Naive thymus-derived CD4-positive, alpha-beta T cell (primary cell): ENCODE results near the gene FAM168A. TPM values are rescaled to one million over a fixed set of nuclear protein-coding genes. Genes with fewer than 3 reads are reported as not detected.

Source experiments
- ATAC-seq: fragments of 150-1000 bp; cut with Tn5 transposase; 2 replicates; pipeline ENCODE4 v1.10.0; 2021; ENCODE audit warnings: mild to moderate bottlenecking, moderate library complexity
- CTCF ChIA-PET: fragments of 350-600 bp; sonication (Branson Sonifier 250); formaldehyde crosslinking; loops from one replicate; lab custom pipeline; 2021; ENCODE audit warnings: antibody characterized with exemption; lab: Charles Lee
- POLR2A ChIA-PET: fragments of 350-600 bp; sonication (Branson Sonifier 250); formaldehyde crosslinking; loops from one replicate; lab custom pipeline; 2021; ENCODE audit warnings: antibody characterized with exemption, inconsistent platforms; lab: Charles Lee
- DNase-seq, 9 donors: peaks; one replicate each; pipeline versions ENCODE4 v3.0.0 to v3.0.0-alpha.2; 2020 to 2022; ENCODE audit warnings: mixed read lengths in 1 of 9
- H3K27ac ChIP-seq: one replicate; pipeline ENCODE4 v1.7.0; 2013; ENCODE audit warnings: mild to moderate bottlenecking, low read depth, low read length, moderate library complexity
- H3K27me3 ChIP-seq, 2 donors: one replicate each; pipeline ENCODE4 v1.7.0; 2013; ENCODE audit warnings: low read length in 2 of 2, mild to moderate bottlenecking in 2 of 2, moderate library complexity in 2 of 2; ENCODE audit not compliant: control insufficient read depth in 2 of 2, insufficient read depth in 2 of 2
- H3K36me3 ChIP-seq, 3 experiments: 1 replicate in 2 of 3; 2 replicates in 1 of 3; pipeline ENCODE4 v1.7.0; 2013; ENCODE audit warnings: low read length in 3 of 3, mild to moderate bottlenecking in 3 of 3, moderate library complexity in 1 of 3; ENCODE audit not compliant: insufficient read depth in 3 of 3, control insufficient read depth in 2 of 3
- H3K4me1 ChIP-seq, 2 donors: one replicate each; pipeline ENCODE4 v1.7.0; 2013; ENCODE audit warnings: low read length in 2 of 2, mild to moderate bottlenecking in 2 of 2, moderate library complexity in 1 of 2; ENCODE audit not compliant: control insufficient read depth in 2 of 2, insufficient read depth in 2 of 2
- H3K4me3 ChIP-seq: 2 replicates; pipeline ENCODE4 v1.7.0; 2013; ENCODE audit warnings: mild to moderate bottlenecking, low read length
- H3K9me3 ChIP-seq, 3 experiments: 1 replicate in 2 of 3; 2 replicates in 1 of 3; pipeline ENCODE4 v1.7.0; 2013; ENCODE audit warnings: low read length in 3 of 3; ENCODE audit not compliant: control insufficient read depth in 2 of 3
- H3K27ac Mint-ChIP-seq, 9 donors: one replicate each; pipeline ENCODE4 v1.8.0; 2020 to 2022; ENCODE audit warnings: mixed read lengths in 9 of 9, mild to moderate bottlenecking in 8 of 9, moderate library complexity in 5 of 9, inconsistent platforms in 2 of 9
- H3K27me3 Mint-ChIP-seq, 5 donors: one replicate each; pipeline ENCODE4 v1.8.0; 2021 to 2022; ENCODE audit warnings: mixed read lengths in 5 of 5, mild to moderate bottlenecking in 1 of 5
- H3K36me3 Mint-ChIP-seq, 5 donors: one replicate each; pipeline ENCODE4 v1.8.0; 2020 to 2022; ENCODE audit warnings: mixed read lengths in 5 of 5, mild to moderate bottlenecking in 3 of 5, inconsistent platforms in 1 of 5
- H3K4me1 Mint-ChIP-seq, 7 donors: one replicate each; pipeline ENCODE4 v1.8.0; 2020 to 2022; ENCODE audit warnings: mixed read lengths in 7 of 7, mild to moderate bottlenecking in 3 of 7, inconsistent platforms in 1 of 7
- H3K4me3 Mint-ChIP-seq, 10 donors: one replicate each; pipeline ENCODE4 v1.8.0; 2020 to 2022; ENCODE audit warnings: mild to moderate bottlenecking in 10 of 10, mixed read lengths in 10 of 10, moderate library complexity in 6 of 10, inconsistent platforms in 2 of 10
- H3K9me3 Mint-ChIP-seq, 11 donors: one replicate each; pipeline ENCODE4 v1.8.0; 2020 to 2022; ENCODE audit warnings: mixed read lengths in 11 of 11, mild to moderate bottlenecking in 4 of 11, inconsistent platforms in 1 of 11, moderate library complexity in 1 of 11
- intact Hi-C, 2 donors: fragments of 100-400 bp; cut with micrococcal nuclease; formaldehyde crosslinking; loops; one replicate each; pipeline ENCODE4 v1.15.1; 2023
- polyA plus RNA-seq, 2 donors: library from polyadenylated mRNA; unstranded; fragments of 300-500 nt; fragmentation: Illumina TruSeq; gene quantifications; one replicate each; pipeline ENCODE4 v1.2.3, GENCODE V29; 2021
- total RNA-seq, 6 experiments: library from RNA in 5 of 6; stranded (reverse) in 5 of 6; gene quantifications; 1 replicate in 5 of 6; 2 replicates in 1 of 6; pipeline ENCODE4 v1.2.3 and lab custom pipeline; 2021 to 2026

The FAM168A gene
- total and polyA plus RNA-seq, 7 experiments from 2014 or later, result 3.3 to 33.0 (median 23.1) TPM

DNA sequence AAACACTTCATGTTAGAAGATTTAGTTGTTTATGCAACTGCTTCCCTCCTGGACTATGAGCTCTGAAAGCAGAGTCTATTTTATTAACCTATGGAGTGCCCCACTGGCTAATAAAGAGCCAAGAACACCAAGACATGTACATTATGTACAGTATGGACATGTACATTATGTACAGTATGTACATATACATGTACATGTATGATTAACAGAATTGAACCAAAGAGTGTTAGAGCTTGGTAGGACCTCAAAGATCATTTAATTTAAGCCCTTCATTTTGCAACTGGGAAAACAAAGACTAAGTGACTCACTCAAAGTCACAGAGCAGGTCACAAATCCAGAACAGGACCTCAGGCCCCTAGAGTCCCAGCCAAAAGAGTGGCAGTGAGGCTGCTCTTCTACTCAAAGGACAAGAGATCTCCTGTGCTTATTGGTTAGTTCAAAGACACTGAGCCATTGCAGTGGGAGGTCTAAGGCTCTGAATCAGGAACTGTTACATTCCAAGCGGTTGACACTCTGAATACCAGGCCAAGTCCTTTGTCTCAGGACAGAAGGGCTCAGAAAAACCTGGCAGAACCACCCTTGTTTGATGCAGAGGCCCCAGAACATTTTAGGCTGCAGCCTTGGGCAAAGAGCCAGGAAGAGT, 103.8 kb downstream of the FAM168A start:
- ChIA-PET CTCF (no interaction called here), POLR2A (no interaction called here)
- Mint-ChIP-seq H3K4me1 (peaks cover 2 to 17% (median 9%) of the 10 kb centered on the region in 7 donors), H3K4me3 (no peak overlapping the region), H3K9me3 (peaks cover 0 to 4% (median 0%) of the 10 kb centered on the region in 11 donors), H3K36me3 (peaks cover 0 to 43% (median 28%) of the 10 kb centered on the region in 5 donors), H3K27ac (no peak overlapping the region), H3K27me3 (no peaks in the 10 kb centered on the region)
- Histone ChIP-seq H3K27ac (no peak overlapping the region), H3K4me3 (no peak overlapping the region), H3K9me3 (no peaks in the 10 kb centered on the region), H3K36me3 (no peaks in the 10 kb centered on the region), H3K4me1 (no peaks in the 10 kb centered on the region), H3K27me3 (no peaks in the 10 kb centered on the region)
- DNase-seq (no peak), ATAC-seq (no peak)
- intact Hi-C loops, result no loop called here

DNA sequence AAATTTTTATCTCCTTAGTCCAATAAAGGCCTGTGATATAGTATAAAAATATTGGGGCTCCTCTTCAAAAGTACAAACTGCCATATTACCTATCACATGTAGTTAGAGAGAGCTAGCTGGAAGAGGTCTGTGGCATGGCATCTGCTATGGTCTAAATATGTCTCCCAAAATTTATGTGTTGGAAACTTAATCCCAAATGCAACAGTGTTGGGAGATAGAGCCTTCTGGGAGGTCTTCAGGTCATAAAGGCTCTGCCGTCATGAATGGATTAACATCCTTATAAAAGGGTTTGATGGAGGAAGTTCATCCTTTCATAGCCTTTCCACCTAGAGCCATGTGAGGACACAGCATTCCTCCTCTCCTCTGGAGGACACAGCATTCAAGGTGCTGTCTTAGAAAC, 116.3 kb downstream of the FAM168A start:
- CTCF ChIA-PET, result interaction anchor here (0.6 kb wide), 1 partner anchor 23 kb away, joined by 3 read pairs; no protein-coding TSS in a partner anchor
- peaks cover 0 to 21% (median 6%) of the 10 kb centered on the region in 11 donors for H3K9me3 Mint-ChIP-seq

DNA sequence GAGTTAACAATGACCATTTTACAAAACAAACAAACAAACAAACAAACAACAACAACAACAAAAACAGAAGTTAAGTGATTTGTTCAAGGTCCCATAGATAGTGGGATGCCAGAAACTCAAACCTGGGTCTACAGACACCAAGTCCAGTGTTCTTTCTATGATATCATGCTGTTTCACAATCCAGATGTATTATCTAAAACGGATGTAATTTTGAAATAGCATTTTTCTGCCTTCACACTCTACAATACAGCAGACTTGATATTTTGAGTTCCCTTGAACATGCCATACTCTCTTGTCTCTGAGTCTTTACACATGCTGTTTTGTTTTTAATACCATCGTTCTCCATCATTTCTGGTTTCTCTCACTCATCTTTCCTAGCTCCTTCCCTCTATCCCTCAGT, 117.2 kb downstream of the FAM168A start:
- H3K9me3 Mint-ChIP-seq, result peaks cover 0 to 23% (median 6%) of the 10 kb centered on the region in 11 donors
- DNase-seq, result no peak
- H3K4me1 Mint-ChIP-seq, result peaks cover 0 to 22% (median 11%) of the 10 kb centered on the region in 7 donors
- H3K27me3 Mint-ChIP-seq, result peaks cover 0 to 2% (median 0%) of the 10 kb centered on the region in 5 donors
- peak overlapping the region in 2 of 9 donors; percentile 53 to 74 for H3K27ac Mint-ChIP-seq
- Histone ChIP-seq H3K36me3 (no peaks in the 10 kb centered on the region), H3K27me3 (no peaks in the 10 kb centered on the region), H3K4me3 (no peak overlapping the region), H3K4me1 (no peaks in the 10 kb centered on the region), H3K9me3 (no peaks in the 10 kb centered on the region), H3K27ac (no peak overlapping the region)
- peak; percentile 49 for ATAC-seq
- intact Hi-C loops, result no loop called here
- POLR2A ChIA-PET, result no interaction called here
- no peak overlapping the region for H3K4me3 Mint-ChIP-seq
- CTCF ChIA-PET, result interaction anchor here (1.4 to 1.5 kb wide), 2 partner anchors 15 to 145 kb away, joined by 5 to 6 read pairs; no protein-coding TSS in a partner anchor
- H3K36me3 Mint-ChIP-seq, result peaks cover 0 to 17% (median 10%) of the 10 kb centered on the region in 5 donors

More for the DNA sequence above, 116.3 kb downstream of the FAM168A start:
- Histone ChIP-seq H3K4me1 (no peaks in the 10 kb centered on the region), H3K9me3 (no peaks in the 10 kb centered on the region), H3K36me3 (no peaks in the 10 kb centered on the region), H3K4me3 (no peak overlapping the region), H3K27me3 (no peaks in the 10 kb centered on the region), H3K27ac (no peak overlapping the region)
- Mint-ChIP-seq H3K4me1 (peaks cover 0 to 22% (median 11%) of the 10 kb centered on the region in 7 donors), H3K36me3 (peaks cover 0 to 16% (median 9%) of the 10 kb centered on the region in 5 donors), H3K27ac (no peak overlapping the region), H3K4me3 (no peak overlapping the region), H3K27me3 (peaks cover 0 to 2% (median 0%) of the 10 kb centered on the region in 5 donors)
- POLR2A ChIA-PET, result no interaction called here
- intact Hi-C loops, result no loop called here
- no peak for ATAC-seq
- no peak for DNase-seq

DNA sequence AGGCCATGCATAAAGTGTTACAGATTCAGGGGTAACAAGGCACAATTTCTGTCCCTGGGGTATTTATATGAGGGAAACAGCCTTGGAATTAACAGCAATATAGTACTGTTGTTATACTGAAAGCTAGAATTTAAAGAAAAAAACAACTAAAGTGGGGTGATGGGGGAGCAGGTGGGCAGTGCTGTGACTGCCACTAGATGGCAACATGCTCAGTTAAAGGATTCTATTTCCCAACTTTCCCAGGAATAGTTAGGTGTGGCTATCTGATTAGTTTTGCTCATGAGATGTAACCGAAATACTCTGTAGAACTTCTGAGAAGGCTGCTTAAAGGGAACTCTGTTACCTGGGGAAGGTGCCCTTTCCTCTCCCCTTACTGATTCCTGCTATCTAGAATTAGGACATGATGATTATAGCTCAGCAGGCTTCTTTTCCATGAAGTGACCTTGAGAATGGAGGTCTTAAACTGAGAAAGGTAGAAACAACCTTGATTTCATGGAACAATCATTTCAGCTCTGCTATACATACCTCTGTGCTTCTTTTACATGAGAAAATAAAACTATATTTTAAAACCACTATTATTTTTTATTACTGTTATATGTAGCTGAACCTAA, 119.1 kb downstream of the FAM168A start:
- intact Hi-C loops, result loop anchor here in 1 of 2 donors (5.0 to 10.0 kb wide), 2 partner anchors 118 to 186 kb away; partner anchors contain the start of gene FAM168A
- Histone ChIP-seq H3K4me1 (no peaks in the 10 kb centered on the region), H3K27ac (no peak overlapping the region), H3K4me3 (no peak overlapping the region), H3K36me3 (no peaks in the 10 kb centered on the region), H3K27me3 (no peaks in the 10 kb centered on the region), H3K9me3 (no peaks in the 10 kb centered on the region)
- Mint-ChIP-seq H3K27ac (peak overlapping the region in 1 of 9 donors; percentile 11), H3K9me3 (peaks cover 0 to 23% (median 6%) of the 10 kb centered on the region in 11 donors), H3K4me1 (peaks cover 0 to 22% (median 11%) of the 10 kb centered on the region in 7 donors), H3K27me3 (peaks cover 0 to 2% (median 0%) of the 10 kb centered on the region in 5 donors), H3K4me3 (no peak overlapping the region), H3K36me3 (peaks cover 0 to 17% (median 11%) of the 10 kb centered on the region in 5 donors)
- ChIA-PET CTCF (interaction anchor here (0.5 to 2.5 kb wide), 3 partner anchors 182 to 646 kb away, joined by 3 to 5 read pairs (median 5); no protein-coding TSS in a partner anchor), POLR2A (interaction anchor here (0.8 kb wide), 1 partner anchor 33 kb away, joined by 3 read pairs; no protein-coding TSS in a partner anchor)
- no peak for DNase-seq
- no peak for ATAC-seq

DNA sequence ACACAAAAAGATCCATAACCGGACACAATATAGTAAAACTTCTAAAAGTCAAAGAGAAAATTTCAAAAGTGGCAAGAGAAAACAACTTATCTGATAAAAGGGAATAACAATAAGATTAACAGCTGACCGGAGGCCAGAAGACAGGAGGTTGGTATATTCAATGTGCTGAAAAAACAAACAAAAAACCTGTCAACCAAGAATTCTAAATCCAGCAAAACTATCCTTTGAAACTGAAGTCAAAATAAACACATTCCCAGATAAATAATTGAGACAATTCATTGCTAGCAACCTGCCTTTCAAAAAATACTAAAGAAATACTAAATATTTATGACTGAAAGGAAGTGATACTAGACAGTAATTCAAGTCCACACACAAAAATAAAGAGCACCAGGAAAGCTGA, 120.4 kb downstream of the FAM168A start:
- Mint-ChIP-seq H3K4me3 (no peak overlapping the region), H3K27me3 (peaks cover 0 to 2% (median 0%) of the 10 kb centered on the region in 5 donors), H3K27ac (no peak overlapping the region), H3K4me1 (peaks cover 0 to 22% (median 12%) of the 10 kb centered on the region in 7 donors), H3K36me3 (peaks cover 0 to 19% (median 11%) of the 10 kb centered on the region in 5 donors), H3K9me3 (peaks cover 0 to 23% (median 6%) of the 10 kb centered on the region in 11 donors)
- DNase-seq (no peak), ATAC-seq (no peak)
- no peak overlapping the region for H3K27ac ChIP-seq
- H3K4me1 ChIP-seq, result no peaks in the 10 kb centered on the region
- no peak overlapping the region for H3K4me3 ChIP-seq
- CTCF ChIA-PET, result no interaction called here
- intact Hi-C loops, result loop anchor here in 1 of 2 donors (5.0 to 10.0 kb wide), 2 partner anchors 120 to 187 kb away; partner anchors contain the start of gene FAM168A
- H3K27me3 ChIP-seq, result no peaks in the 10 kb centered on the region
- H3K36me3 ChIP-seq, result no peaks in the 10 kb centered on the region
- POLR2A ChIA-PET, result no interaction called here
- H3K9me3 ChIP-seq, result no peaks in the 10 kb centered on the region

DNA sequence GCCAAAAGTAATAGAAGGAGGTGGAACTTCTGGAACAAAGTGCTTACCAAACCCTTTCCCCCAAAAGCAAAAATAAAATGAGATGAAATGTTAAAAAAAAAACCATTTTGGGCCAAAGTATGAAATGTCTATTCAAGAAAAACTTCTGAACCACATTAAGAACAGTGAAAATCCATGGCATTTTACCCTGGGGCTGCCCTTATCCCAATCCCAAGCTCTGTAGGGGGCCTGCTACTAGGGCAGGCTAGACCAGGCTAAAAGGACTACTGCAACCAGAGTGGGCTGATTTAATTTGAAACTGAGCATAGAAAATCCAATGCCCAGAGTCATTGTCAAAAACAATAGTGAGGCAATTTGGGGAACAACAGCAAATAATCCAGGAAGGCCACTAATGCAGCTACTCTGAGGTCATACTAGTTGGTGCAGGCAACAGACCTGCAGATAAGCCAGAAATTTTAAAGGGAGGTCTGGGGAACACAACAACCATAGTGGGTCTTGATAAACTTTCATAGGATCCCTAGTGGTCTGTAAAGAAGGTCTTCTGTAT, 122.3 kb downstream of the FAM168A start:
- ChIA-PET POLR2A (no interaction called here), CTCF (no interaction called here)
- peaks cover 0 to 15% (median 8%) of the 10 kb centered on the region in 7 donors for H3K4me1 Mint-ChIP-seq
- Histone ChIP-seq H3K36me3 (no peaks in the 10 kb centered on the region), H3K27me3 (no peaks in the 10 kb centered on the region), H3K9me3 (no peaks in the 10 kb centered on the region), H3K27ac (no peak overlapping the region), H3K4me3 (no peak overlapping the region), H3K4me1 (no peaks in the 10 kb centered on the region)
- peaks cover 0 to 26% (median 14%) of the 10 kb centered on the region in 5 donors for H3K36me3 Mint-ChIP-seq
- no peak for ATAC-seq
- peaks cover 0 to 2% (median 0%) of the 10 kb centered on the region in 5 donors for H3K27me3 Mint-ChIP-seq
- H3K9me3 Mint-ChIP-seq, result peaks cover 0 to 23% (median 6%) of the 10 kb centered on the region in 11 donors
- no peak overlapping the region for H3K27ac Mint-ChIP-seq
- H3K4me3 Mint-ChIP-seq, result no peak overlapping the region
- DNase-seq, result no peak
- intact Hi-C loops, result loop anchor here in 1 of 2 donors (5.0 to 10.0 kb wide), 2 partner anchors 122 to 189 kb away; partner anchors contain the start of gene FAM168A
